ENCODE measurements around the gene LAMA1.

DNA sequence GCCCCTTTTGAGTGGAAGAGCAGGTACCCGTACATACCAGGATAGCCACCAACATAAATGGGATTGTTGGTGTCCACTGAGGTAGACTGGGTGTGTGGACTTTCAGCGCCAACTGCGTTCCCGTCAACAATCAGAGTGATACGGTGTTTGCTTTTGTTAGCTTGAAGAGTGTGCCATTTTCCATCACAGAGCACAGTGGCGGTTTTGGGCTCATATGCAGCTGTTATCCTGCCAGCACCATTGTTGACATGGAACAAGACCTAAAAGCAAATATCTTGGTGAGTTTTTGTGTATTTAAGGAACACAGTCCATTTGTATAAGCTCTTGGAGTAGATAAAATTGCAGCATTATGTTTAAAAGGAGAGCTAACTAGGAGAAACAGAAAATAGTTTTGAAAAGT is 174.5 kb downstream of the LAMA1 start:
- TF ChIP-seq, protein P1, sequence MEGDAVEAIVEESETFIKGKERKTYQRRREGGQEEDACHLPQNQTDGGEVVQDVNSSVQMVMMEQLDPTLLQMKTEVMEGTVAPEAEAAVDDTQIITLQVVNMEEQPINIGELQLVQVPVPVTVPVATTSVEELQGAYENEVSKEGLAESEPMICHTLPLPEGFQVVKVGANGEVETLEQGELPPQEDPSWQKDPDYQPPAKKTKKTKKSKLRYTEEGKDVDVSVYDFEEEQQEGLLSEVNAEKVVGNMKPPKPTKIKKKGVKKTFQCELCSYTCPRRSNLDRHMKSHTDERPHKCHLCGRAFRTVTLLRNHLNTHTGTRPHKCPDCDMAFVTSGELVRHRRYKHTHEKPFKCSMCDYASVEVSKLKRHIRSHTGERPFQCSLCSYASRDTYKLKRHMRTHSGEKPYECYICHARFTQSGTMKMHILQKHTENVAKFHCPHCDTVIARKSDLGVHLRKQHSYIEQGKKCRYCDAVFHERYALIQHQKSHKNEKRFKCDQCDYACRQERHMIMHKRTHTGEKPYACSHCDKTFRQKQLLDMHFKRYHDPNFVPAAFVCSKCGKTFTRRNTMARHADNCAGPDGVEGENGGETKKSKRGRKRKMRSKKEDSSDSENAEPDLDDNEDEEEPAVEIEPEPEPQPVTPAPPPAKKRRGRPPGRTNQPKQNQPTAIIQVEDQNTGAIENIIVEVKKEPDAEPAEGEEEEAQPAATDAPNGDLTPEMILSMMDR (IDR thresholded peaks at IDR 0.05; ENCODE audit: low read depth, low read length, poor library complexity, severe bottlenecking): no peak
- no peak for TF ChIP-seq EZH2phosphoT487 (IDR thresholded peaks at IDR 0.05; ENCODE audit: borderline replicate concordance, low read length)
